Adrenal gland (tissue), 5 donors: ENCODE data around the gene SEMA5A.

Source experiments
- POLR2A ChIP-seq, 2 donors: fragments of 450-650 bp; IDR thresholded peaks; one replicate each; pipeline ENCODE4 v1.6.1; 2017; ENCODE audit warnings: antibody characterized with exemption in 2 of 2, mild to moderate bottlenecking in 2 of 2, moderate library complexity in 1 of 2
- TF ChIP-seq, protein P1 (sequence below), 6 experiments: fragments of 450-650 bp in 4 of 6; fragments of 200-600 bp in 2 of 6; sonication (generic) in 1 of 6; IDR thresholded peaks; 1 replicate in 5 of 6; 2 replicates in 1 of 6; pipeline versions ENCODE4 v1.5.1 to v1.8.0; 2016 to 2021; ENCODE audit warnings: antibody characterized with exemption in 6 of 6, mild to moderate bottlenecking in 2 of 6, moderate library complexity in 1 of 6
- donor health status: DM: no; HTN: no; CAD: no.

DNA sequence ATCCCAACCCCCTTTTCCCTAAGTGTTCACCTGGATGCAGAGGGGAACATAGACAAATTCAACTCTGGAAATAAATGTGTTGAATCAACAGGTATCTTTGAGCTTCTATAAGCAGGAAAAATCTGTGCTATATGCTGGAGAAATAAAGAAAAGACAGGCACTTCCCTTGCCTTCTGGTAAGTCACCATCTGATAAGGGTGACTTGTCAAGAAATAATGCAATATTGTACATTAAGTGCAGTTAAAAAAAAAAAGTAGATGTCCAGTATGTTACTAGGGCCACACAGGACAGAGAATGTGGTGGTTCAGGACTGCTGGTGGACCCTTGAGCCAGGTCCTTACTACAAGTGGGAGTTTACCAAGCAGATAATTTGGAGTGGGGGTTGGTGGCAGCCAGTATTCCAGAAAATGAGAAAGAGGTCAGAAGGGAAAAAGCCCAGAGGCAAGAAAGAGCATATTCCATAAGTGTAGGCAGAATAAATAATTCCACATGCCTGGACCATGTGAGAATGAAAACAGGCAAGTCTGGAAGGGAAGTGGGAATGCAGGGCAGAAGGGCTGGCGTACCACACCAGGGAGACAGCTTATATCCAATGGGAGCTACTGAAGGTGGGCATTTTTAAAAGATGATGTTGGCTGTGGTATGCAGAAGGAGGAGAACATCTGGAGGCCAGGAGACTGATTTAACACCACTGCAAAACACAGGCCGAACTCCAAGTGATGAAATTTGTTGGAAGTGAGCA lies 209.9 kb downstream of the SEMA5A start:
- no peak for TF ChIP-seq POLR2A (IDR thresholded peaks at IDR 0.05)
- TF ChIP-seq, protein P1, sequence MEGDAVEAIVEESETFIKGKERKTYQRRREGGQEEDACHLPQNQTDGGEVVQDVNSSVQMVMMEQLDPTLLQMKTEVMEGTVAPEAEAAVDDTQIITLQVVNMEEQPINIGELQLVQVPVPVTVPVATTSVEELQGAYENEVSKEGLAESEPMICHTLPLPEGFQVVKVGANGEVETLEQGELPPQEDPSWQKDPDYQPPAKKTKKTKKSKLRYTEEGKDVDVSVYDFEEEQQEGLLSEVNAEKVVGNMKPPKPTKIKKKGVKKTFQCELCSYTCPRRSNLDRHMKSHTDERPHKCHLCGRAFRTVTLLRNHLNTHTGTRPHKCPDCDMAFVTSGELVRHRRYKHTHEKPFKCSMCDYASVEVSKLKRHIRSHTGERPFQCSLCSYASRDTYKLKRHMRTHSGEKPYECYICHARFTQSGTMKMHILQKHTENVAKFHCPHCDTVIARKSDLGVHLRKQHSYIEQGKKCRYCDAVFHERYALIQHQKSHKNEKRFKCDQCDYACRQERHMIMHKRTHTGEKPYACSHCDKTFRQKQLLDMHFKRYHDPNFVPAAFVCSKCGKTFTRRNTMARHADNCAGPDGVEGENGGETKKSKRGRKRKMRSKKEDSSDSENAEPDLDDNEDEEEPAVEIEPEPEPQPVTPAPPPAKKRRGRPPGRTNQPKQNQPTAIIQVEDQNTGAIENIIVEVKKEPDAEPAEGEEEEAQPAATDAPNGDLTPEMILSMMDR (IDR thresholded peaks at IDR 0.05) = no peak
